Measurements from ENCODE around the gene TLCD1.
"Not testable (repeated sequence)": the region's sequence is repeated elsewhere in the genome, so short reads cannot be mapped to it uniquely, and the experiment has no call there.

Gene TLCD1

DNA sequence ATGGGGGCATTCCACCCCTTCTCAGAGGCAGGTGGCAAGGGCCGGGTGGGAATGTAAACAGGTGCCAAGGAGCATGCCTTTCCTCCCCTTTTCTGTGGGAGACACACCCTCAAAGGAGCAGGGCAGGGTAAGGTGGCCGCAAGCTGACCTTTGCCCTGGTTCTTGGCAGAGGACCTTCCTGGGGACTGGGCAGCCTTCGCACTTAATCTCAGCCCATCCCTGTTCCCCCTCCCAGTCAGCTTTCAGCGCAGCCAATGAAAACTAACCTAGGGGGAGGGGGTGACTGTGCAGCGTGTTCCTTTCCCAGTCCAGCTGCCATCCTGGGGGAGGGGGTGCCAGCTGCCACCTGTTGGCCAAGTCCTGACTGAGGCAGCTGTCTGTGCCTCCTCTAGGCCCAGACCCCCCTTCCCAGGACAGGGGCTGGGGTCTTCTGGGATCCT lies 20.6 kb upstream of the TLCD1 start:
- no peak for DNase-seq

DNA sequence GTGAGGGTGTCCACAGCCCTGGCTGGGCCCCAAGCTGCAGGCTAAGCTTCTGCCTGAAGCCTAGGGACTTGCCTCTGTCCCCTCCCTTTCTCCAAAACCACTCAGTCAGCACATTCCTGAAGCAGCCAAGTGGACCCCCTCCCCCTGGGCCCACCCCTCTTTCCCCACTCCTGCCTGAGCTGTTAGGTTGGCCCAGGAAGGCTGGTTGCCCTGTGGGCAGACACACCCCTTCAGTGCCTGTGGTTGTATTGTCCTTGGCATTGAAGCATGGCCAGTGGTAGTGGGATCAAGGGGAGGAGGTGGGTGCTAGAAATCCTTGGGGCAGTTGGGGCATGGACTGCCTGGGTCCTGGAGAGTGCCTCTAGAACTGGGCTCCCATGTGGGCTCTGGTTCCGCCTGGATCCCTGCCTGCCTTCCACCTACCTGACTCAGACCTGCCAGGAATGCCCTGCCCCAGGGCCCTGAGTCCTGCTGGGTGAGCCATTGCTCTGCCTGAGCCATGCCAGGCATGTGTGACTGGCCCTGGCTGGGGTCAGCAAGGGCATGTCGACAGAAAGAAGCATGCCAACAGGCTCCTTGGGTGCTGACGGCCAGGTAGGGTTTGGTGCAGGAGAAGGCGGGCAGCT lies 19.9 kb upstream of the TLCD1 start:
- DNase-seq = no peak

- DNase-seq = peak; percentile 16
Measured at GRCh38 chr17:28744972-28745785, 19.1 kb upstream of the TLCD1 start.

GRCh38 chr17:28744104-28744971 lies 18.3 kb upstream of the TLCD1 start:
- peak; percentile 22 for DNase-seq

DNA sequence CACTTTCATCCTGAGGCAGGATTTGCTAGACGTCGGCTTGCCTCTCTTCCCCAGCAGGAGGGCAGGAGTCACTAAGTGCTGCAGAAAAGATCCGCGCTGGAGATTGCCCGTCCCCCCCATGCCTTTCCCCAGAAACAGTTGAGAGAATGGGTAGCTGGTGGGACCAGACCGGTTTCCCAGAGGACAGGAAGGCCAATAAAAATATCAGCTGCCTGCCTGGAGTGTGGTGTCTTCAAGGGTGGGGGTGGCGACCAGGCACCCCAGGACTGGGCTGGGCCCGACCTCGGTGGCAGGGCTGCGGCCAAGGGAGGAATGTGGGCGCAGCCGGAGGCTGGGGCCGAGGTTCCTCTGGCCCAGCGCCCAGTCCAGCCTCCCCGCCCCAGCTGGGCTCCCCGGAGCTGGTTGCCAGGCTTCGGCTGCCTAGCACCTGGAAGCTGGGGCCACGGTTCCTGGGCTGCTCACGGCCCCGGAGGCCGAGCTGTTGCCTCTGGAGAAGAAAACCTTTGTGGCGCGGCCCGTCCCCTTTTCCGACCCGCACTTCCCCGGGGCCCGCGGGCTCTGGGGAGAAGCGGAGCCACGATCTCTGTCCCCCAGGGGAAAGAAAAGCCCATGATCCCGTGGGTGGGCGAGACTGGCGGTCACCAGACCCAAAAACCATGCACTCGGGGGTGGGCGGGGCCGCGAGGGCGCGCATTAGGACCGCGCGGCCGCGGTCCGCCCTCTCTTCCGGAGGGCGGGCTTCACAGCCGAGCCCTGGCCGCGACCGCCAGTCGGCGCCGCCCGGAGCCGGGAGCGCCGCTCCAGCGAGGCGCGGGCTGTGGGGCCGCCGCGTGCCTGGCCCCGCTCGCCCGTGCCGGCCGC lies 17.4 kb upstream of the TLCD1 start, which contains the start of gene TRAF4:
Gene TRAF4 (plus strand): TSS at position 769 of the 861 bp plus-strand sequence. CDS start 102 bp downstream, outside the sequence.
- peak; percentile 85 for DNase-seq

GRCh38 chr17:28741358-28742349 lies 15.6 kb upstream of the TLCD1 start:
- peak; percentile 66 for DNase-seq

DNA sequence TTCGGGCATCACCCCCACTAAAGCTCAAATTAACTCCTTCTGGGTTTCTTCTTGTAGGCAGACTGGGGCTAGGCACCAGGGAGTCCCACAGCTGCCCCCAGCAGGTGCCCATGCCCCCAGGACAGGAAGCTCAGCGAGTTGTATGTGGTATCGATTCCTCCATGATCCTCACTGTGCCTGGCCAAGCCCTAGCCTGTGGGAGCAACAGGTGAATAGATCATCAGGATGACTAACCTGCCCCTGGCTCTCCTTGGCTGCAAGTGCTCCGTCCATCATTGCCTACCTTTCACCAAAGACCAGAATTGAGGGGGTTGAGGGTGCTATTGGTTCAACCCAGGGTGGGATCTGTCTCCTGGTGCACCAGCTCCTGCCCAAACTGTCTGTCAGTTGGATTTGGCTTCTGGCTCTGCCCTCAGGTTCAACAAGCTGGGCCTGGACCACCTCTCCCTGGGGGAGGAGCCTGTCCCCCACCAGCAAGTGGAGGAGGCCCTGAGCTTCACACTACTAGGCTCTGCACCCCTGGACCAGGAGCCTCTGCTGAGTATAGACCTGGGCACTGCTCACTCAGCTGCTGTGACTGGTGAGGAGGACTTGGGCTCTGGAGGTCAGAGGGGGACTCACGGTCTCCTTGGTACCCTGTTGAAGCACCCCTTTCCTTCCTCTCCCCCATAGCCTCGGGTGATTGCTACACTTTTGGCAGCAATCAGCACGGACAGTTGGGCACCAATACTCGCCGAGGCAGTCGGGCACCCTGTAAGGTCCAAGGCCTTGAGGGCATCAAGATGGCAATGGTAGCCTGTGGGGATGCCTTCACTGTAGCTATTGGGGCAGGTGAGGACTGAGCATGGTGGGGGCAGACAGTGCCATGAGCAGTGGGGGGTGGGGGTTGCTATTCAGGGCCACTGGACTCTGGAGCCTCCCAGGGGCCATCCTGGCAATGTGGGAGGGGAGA lies 14.6 kb upstream of the TLCD1 start:
- DNase-seq = no peak

DNA sequence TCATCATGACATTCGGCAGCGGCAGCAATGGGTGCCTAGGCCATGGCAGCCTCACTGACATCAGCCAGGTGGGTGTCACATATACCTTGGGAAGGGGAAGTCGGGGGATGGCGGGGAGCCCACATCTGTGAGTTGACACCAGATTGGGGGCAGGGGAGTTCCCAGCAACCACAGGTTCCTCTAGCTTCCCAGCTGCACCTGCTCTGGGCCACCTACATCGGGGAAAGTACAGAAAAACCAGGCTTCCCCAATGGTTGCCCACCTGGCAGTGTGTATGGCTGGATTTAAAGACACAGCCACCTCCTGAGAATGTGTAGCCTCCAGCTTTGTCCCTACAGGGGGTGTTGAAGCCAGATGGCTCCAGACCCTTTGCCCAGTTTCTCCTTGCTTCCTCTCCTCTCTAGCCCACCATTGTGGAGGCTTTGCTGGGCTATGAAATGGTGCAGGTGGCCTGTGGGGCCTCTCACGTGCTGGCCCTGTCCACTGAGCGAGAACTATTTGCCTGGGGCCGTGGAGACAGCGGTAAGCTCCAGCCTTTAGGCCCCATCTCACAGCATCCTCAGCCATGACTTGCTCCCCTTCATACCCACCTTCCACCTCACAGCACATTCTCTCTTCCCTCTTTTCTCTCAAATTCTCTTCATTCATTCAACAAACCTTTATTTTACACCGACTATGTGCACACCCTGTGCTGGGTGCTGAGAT lies 12.8 kb upstream of the TLCD1 start:
- no peak for DNase-seq

DNA sequence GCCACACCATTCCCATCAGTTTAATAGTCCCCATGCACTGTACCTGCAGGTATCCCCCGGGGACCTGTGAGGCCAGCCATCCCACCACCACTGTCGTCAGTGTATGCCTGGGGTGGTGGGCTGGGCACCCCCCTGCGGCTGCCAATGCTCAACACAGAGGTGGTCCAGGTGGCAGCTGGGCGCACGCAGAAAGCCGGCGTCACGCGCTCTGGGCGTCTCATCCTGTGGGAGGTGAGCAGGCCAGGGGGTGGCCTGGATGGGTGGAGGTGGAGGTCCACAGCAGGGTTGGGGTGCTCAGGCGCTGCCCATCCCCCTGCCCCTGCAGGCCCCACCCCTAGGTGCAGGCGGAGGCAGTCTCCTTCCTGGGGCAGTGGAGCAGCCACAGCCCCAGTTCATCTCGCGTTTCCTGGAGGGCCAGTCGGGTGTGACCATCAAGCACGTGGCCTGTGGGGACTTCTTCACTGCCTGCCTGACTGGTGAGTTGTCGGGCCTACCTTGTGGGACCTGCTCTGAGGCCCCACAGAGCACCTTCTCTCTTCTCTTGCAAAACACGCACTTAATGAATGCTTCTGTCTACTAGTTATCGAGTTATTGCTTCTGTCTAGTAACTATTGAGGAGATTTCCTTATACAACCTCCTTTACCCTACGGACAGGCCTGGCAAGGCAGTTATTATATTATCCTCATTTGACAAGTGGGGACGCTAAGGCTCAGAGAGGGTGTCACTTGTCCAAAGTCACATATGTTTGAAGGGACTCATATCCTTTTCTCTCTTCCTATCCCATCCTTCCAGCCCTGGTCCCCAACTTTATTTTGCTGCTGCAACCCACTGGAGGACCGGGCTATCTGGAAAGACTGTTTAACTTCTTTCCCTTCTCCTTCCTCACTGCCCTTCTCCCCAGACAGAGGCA lies 12.0 kb upstream of the TLCD1 start:
- no peak for DNase-seq

GRCh38 chr17:28737316-28737715 lies 11.3 kb upstream of the TLCD1 start:
- DNase-seq = no peak

- DNase-seq = not testable (repeated sequence)
Measured at GRCh38 chr17:28735913-28736769, 10.1 kb upstream of the TLCD1 start.

DNA sequence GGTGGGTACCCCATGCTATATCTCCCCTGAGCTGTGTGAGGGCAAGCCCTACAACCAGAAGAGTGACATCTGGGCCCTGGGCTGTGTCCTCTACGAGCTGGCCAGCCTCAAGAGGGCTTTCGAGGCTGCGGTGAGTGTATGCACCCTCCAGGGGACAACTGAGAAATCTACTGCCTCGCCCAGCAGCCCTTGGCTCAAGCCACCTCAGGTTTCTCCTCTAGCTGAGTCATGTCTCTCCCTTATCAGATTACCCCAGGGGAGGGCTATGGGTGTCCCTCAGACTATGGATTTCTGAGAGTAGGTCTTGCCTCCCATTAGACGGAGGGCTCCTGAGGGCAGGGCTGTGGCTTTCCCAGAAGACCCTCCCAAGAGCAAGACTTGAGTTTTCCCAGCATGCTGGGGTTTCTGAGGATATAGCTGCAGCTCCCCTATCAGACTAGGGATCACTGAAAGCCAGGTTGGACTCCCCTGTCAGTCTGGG lies 9.2 kb upstream of the TLCD1 start:
- DNase-seq = no peak

DNA sequence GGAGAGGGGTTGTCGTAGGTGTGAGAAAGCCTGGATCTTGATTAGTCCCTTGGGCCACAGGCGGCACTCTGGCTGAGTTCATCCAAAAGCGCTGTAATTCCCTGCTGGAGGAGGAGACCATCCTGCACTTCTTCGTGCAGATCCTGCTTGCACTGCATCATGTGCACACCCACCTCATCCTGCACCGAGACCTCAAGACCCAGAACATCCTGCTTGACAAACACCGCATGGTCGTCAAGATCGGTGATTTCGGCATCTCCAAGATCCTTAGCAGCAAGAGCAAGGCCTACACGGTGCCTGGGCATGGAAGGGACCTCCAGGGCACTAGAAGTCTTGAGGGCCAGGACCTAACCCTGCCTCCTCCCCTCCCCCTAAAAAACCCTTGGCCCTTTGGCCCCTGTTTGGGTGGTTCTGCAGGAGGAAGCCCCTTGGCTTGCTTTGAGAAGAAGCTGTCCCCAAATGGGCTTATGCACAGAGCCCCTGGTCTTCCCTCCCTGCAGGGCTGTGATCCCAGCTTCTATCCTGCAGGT lies 8.7 kb upstream of the TLCD1 start:
- no peak for DNase-seq

- no peak for DNase-seq
Measured at GRCh38 chr17:28733346-28733745, 7.3 kb upstream of the TLCD1 start.

DNA sequence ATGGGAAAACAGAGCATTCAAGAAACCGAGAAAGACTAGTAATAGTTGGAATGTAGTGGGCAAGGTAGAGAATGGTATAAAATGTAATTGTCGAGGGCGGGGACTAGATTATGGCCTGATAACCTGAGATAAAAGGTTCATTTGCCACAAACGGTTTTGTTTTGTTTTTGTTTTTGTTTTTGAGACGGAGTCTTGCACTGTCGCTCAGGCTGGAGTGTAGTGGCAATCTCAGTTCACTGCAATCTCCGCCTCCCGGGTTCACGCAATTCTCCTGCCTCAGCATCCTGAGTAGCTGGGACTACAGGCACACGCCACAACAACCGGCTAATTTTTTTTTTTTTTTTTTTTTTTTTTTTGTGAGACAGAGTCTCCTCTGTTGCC lies 3.9 kb upstream of the TLCD1 start:
- no peak for DNase-seq

DNA sequence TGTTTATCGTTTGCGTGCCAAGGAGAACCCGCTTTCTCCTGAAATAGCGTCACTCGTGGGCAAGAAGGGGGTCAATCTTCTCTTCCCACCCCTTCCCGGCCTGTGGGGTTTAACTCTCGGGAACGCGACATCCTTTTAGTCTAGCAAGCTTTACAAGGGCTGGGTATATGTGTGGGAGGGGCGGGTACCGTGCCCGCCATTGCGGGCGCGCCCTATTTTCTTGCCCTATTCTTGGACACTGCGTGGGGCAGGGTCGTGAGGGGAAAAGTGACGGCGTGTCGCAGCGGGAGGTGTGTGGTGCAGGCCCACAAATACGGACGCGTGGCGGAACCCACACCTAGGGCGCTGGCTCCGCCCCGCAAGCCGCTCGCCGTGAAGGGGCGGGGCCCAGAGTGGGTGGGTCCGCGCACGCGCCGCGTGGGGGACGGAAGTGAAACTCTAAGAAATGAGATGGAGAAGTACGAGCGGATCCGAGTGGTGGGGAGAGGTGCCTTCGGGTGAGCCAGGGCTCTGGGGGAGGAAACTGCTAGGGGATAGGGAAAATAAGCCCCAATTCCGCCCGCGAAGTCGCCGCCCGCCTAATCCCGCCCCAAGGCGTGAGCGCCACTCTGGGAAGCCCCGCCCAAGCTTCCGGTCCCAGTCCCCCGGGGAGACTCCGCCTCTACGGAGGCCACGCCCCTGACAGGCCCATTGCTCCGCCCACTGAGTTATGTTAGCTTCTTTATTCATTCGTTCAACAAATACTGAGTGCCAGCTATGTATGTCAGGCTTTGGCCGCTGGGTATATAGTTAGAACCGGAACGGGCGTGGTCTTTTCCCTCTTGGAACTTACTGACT lies 2.5 kb upstream of the TLCD1 start, which contains the start of gene NEK8:
Gene NEK8 (plus strand): TSS at position 425 of the 837 bp plus-strand sequence. CDS start 26 bp downstream, at position 451.
- DNase-seq = peak; percentile 97

Measured in inflammatory macrophage treated with lipopolysaccharide for 4 hours (primary cell).